T-helper 1 cell treated with Interleukin-12 subunit alpha and Interleukin-12 subunit beta and Interleukin-4 antibody, amounts not matched to agents 30 μg/mL and 1 μg/mL, for 36 hours (primary cell): ENCODE data around the gene RSL24D1.
A peak's percentile ranks its signal among the peaks of the same experiment; 100 is the strongest.

ENCODE experiments used
- H3K27ac Mint-ChIP-seq: one replicate; pipeline ENCODE4 v1.8.0; 2021; ENCODE audit warnings: mild to moderate bottlenecking, mixed read lengths
- H3K27me3 Mint-ChIP-seq: one replicate; pipeline ENCODE4 v1.8.0; 2021; ENCODE audit warnings: low read depth, mixed read lengths
- H3K36me3 Mint-ChIP-seq: one replicate; pipeline ENCODE4 v1.8.0; 2021; ENCODE audit warnings: low read depth, mixed read lengths
- H3K4me1 Mint-ChIP-seq: one replicate; pipeline ENCODE4 v1.8.0; 2021; ENCODE audit warnings: low read depth, mixed read lengths
- H3K4me3 Mint-ChIP-seq: one replicate; pipeline ENCODE4 v1.8.0; 2021; ENCODE audit warnings: mild to moderate bottlenecking, moderate library complexity, mixed read lengths
- H3K9me3 Mint-ChIP-seq: one replicate; pipeline ENCODE4 v1.8.0; 2021; ENCODE audit warnings: mixed read lengths

The RSL24D1 gene

DNA sequence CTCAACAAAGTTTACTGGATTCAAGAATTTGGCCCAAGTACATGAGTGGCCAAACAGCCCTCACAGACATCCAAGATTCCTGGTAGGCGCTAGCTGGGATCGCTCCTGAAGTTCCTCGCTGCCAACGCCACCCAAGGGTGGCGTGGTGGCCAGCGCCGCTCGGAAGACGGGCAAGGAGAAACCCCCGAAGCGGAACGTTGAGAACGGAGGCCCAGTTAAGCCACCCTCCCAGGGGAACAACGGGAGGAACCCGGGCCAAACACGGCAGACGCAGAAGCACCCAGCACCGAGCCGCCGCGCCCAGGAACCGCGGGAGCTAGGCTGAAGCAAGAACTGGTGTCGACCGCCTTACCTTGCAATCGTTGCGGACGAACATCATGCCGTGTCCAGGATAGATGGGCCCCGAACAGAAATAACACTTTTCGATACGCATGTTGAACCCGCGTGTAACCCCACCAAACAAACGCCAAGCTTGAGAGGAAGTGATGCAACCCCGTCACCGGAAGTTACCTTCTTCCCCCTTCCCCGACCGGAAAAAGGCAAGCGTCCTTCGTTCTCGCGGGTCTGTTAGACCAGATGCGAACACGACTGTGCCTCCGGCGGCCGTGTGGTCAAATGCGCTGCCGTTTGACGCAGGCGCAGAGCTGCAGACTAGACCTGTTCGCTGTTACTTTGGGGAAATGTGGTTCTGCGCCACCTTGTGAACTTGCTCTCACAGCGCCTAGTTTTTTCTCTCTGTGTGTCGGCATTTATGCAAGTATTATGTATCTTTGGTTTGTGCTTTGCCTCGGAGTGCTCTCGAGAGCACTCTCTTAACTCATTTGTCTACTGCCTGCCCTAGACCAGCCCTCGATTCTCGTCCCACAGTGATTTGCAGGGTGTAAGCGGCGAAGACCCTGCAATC, at the start of gene RSL24D1:
RSL24D1 (minus strand) TSS at position 484 of the 904 bp plus-strand sequence; CDS start at position 433, 51 bp downstream.
- H3K4me1 Mint-ChIP-seq, result peaks cover 13% of the 10 kb centered on the region
- H3K4me3 Mint-ChIP-seq, result no peak within 1 kb of the TSS
- H3K36me3 Mint-ChIP-seq, result peaks cover 14% of the 10 kb centered on the region
- no peaks in the 10 kb centered on the region for H3K27me3 Mint-ChIP-seq
- no peak within 1 kb of the TSS for H3K27ac Mint-ChIP-seq
- peaks cover 6% of the 10 kb centered on the region for H3K9me3 Mint-ChIP-seq

DNA sequence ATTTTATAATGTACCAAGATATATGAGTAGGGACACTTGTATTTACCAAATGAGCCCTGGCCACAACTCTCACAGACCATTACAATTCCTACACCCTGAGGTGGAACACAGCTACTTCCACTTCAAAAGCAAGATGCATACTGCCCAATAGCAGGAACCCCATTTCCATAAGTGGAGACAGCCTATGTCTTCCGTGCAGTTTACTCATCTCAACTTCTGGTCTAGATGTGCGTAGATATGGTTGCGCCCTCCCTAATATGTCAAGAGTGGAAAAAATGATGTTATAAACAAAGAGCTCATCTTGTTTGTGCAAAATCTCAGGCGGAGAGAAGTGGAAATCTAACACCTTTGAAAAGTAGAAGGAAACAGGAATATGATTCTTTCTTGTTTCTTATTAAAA, 48.3 kb upstream of the RSL24D1 start:
- H3K27ac Mint-ChIP-seq, result no peak overlapping the region
- no peak overlapping the region for H3K4me3 Mint-ChIP-seq
- H3K4me1 Mint-ChIP-seq, result peaks cover 37% of the 10 kb centered on the region
- no peaks in the 10 kb centered on the region for H3K27me3 Mint-ChIP-seq
- peaks cover 7% of the 10 kb centered on the region for H3K36me3 Mint-ChIP-seq
- no peaks in the 10 kb centered on the region for H3K9me3 Mint-ChIP-seq

DNA sequence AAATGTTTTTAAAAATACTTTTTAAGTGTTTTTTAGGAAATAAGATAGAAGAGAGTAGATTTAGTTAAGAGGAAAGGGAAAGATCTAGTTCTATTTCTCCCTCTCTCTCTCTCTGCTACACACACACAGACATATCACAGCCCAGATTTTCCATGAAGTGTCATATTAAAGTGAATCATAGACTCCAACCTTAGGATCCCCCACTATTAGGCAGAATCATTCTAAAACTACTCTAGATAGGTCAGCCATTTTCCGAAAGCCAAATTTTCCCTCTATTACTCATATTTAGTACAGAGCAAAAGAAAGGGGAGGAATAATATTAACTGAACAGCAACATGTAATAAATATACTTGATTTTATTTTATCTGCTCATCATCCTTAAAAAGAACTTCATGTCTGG, 45.1 kb upstream of the RSL24D1 start:
- Mint-ChIP-seq H3K4me3 (no peak overlapping the region), H3K9me3 (no peaks in the 10 kb centered on the region), H3K27ac (no peak overlapping the region), H3K27me3 (no peaks in the 10 kb centered on the region), H3K36me3 (peaks cover 6% of the 10 kb centered on the region), H3K4me1 (peaks cover 48% of the 10 kb centered on the region)

DNA sequence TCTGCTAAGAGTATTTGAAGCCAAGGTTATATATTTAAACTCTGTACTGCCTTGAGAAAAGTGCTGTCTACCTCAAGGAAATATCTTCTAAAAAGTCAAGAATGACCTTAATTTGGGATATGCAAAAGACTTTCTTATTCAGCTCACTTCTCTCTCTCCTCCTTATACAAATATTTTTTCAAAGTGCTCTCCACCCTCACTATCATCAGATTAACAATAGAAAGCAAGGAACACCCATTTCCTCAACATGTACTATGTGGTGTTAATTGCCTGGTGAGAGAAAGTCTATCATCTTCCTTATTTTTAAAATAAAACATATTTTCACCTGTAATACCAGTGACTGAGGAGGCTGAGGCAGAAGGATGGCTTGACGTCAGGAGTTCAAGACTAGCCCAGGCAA, 44.4 kb upstream of the RSL24D1 start:
- Mint-ChIP-seq H3K4me1 (peaks cover 49% of the 10 kb centered on the region), H3K36me3 (peaks cover 7% of the 10 kb centered on the region), H3K4me3 (no peak overlapping the region), H3K9me3 (no peaks in the 10 kb centered on the region), H3K27ac (no peak overlapping the region), H3K27me3 (no peaks in the 10 kb centered on the region)

DNA sequence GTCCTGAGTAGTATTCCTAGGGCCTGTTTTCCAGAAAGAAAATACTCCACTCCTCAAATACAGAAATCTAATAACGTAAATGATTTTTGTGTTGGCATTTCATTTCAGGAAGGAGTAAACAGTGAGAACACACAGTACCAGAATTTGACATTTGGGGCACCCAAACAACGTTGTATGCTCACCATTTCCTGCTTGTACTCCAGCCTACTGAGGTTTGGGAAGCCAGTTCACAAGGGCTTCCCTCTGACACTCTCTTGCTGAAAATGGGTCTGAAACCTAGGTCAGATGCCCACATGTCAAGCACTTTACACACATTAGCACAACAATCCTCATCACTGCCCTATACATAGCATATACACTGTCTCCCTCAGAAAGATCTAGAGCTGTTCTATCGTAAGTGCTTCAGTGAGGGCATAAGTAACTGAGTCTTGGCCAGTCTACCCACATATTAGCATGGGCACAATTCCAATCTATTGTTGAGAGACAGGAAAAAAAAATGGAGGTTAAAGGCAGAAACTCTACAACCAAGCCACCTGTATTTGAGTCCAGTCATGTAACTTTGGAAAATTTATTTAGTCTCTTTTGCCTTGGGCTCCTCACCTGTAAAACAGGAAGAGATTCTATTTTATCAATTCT, 43.5 kb upstream of the RSL24D1 start:
- Mint-ChIP-seq H3K4me3 (no peak overlapping the region), H3K36me3 (peaks cover 10% of the 10 kb centered on the region), H3K27me3 (no peaks in the 10 kb centered on the region), H3K4me1 (peaks cover 51% of the 10 kb centered on the region), H3K9me3 (no peaks in the 10 kb centered on the region), H3K27ac (peak overlapping the region; percentile 72)

DNA sequence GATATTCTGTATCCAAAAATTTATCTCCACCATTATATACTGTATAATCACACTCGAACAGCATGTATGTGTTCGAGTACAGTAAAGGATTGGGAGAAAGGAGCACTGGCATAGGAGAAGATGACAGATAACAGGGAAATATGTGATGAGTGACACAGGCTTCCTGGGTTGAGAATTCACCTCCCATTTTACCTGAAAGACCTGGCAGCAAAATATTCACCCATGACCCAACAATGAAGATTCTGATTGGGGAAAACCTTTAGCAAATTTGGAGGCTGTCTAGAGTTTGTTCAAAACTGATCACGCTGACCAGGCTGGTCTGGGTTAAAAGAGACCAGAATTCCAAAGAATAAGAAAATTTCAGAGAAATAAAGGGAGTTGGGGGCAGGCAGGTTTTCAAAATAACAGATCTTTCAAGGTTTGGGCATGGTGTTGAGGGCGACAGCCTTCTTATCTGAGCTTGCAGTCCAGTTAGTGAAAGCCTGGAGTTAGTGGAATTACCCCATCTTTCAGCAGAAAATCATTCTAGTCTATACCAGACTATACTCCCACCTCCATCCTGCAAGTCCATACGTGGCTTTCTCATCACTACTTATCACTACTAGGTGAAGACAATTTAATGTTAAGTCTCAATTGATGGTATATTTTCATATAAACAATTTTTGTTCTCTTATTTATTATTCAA, 42.8 kb upstream of the RSL24D1 start:
- H3K36me3 Mint-ChIP-seq, result peaks cover 12% of the 10 kb centered on the region
- no peak overlapping the region for H3K4me3 Mint-ChIP-seq
- H3K27ac Mint-ChIP-seq, result no peak overlapping the region
- peaks cover 48% of the 10 kb centered on the region for H3K4me1 Mint-ChIP-seq
- no peaks in the 10 kb centered on the region for H3K9me3 Mint-ChIP-seq
- H3K27me3 Mint-ChIP-seq, result no peaks in the 10 kb centered on the region

DNA sequence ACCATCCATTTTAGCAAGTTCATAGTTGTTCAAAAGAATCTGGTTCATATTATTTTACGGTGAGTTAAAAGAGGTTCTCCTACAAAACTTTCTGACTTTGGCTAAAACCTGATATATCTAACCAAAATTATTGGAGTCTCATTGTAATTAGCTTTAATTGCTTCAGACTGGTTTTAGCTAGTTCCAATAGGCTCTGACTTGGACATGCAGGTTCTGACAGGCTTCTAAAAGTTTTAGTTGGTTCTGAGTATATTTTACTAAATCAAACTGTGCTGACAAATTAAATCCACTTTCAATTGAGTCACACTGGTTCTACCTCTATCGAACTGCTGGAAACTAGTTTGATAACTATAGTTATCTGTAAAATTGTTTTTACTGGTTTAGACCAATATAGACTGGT, 42.1 kb upstream of the RSL24D1 start:
- no peak overlapping the region for H3K27ac Mint-ChIP-seq
- H3K4me3 Mint-ChIP-seq, result no peak overlapping the region
- H3K36me3 Mint-ChIP-seq, result peaks cover 17% of the 10 kb centered on the region
- H3K9me3 Mint-ChIP-seq, result no peaks in the 10 kb centered on the region
- no peaks in the 10 kb centered on the region for H3K27me3 Mint-ChIP-seq
- H3K4me1 Mint-ChIP-seq, result peaks cover 51% of the 10 kb centered on the region

DNA sequence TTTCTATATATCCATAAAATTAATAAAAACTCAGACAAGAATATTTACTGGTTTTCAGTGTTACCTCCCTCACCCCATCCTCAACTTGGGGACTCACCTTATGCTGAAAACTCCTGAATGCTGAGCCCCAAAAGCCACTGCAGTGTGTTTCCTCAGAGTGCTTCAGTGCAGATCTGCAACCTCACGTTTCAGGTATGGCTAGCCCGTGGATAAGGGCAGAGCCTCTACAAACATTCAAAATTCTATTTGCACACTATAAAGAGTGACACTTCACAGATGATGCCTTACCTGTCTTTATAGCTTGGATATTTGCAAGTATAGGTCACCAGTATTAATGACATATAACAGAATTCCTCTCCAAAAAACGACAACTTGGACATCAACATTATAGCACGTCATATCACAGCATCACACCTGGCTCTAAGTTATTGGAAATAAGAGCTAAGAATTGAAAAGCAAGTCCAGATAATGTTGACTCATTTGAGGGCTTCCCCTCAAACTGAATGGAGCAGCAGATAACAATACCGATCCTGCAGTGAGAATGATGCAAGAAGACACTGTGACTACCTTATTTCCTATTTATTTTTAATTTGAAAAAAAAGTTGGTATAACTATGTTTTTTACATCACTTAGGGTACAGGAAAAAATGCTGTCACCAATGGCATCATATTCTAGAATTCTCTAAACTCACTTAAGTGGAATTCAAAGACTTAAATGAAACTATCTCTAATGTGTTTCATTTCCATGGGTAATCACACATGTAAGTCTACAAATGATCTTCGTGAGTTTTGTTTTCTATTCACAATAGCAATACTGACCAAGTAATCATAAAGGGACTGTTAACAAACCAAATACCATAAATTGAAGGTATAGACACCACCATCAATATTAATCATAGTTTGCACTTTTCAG, 40.7 kb upstream of the RSL24D1 start:
- Mint-ChIP-seq H3K4me1 (peaks cover 41% of the 10 kb centered on the region), H3K27ac (peak overlapping the region; percentile 31), H3K27me3 (no peaks in the 10 kb centered on the region), H3K36me3 (peaks cover 17% of the 10 kb centered on the region), H3K4me3 (no peak overlapping the region), H3K9me3 (no peaks in the 10 kb centered on the region)

DNA sequence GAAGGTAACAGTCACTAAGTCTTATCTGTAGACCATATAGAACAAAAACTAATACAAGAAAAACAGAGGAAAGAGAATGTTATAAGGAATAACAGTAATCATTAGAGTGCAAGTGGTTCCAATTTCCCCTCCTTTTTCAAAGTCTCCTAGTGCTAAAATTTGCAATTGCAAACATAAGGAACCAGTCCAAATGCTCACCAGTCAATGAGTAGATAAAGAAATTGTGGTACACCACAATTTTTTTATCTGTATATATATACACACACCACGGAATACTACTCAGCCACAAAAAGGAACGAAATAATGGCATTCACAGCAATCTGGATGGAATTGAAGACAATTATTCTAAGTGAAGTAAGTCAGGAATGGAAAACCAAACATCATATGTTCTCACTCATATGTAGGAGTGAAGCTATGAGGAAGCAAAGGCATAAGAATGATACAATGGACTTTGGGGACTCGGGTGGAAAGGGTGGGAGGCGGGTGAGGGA, 38.9 kb upstream of the RSL24D1 start:
- peaks cover 45% of the 10 kb centered on the region for H3K4me1 Mint-ChIP-seq
- no peaks in the 10 kb centered on the region for H3K9me3 Mint-ChIP-seq
- H3K27ac Mint-ChIP-seq, result no peak overlapping the region
- H3K27me3 Mint-ChIP-seq, result no peaks in the 10 kb centered on the region
- peaks cover 28% of the 10 kb centered on the region for H3K36me3 Mint-ChIP-seq
- H3K4me3 Mint-ChIP-seq, result no peak overlapping the region

DNA sequence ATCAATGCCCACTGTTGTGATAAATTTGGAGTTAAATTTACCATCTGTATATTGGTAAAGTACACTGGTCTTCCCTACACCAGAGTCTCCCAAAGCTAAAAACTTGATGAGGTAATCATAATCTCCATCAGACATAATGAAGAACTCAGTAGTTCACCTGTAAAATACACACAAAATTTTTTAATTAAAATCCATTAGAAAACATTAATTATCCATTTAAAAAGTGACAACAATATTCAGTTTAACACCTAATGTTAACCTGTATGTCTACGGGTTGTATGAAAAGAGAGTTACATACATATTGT, 38.0 kb upstream of the RSL24D1 start:
- H3K36me3 Mint-ChIP-seq, result peaks cover 33% of the 10 kb centered on the region
- H3K27ac Mint-ChIP-seq, result no peak overlapping the region
- no peaks in the 10 kb centered on the region for H3K9me3 Mint-ChIP-seq
- H3K27me3 Mint-ChIP-seq, result no peaks in the 10 kb centered on the region
- no peak overlapping the region for H3K4me3 Mint-ChIP-seq
- peaks cover 43% of the 10 kb centered on the region for H3K4me1 Mint-ChIP-seq

DNA sequence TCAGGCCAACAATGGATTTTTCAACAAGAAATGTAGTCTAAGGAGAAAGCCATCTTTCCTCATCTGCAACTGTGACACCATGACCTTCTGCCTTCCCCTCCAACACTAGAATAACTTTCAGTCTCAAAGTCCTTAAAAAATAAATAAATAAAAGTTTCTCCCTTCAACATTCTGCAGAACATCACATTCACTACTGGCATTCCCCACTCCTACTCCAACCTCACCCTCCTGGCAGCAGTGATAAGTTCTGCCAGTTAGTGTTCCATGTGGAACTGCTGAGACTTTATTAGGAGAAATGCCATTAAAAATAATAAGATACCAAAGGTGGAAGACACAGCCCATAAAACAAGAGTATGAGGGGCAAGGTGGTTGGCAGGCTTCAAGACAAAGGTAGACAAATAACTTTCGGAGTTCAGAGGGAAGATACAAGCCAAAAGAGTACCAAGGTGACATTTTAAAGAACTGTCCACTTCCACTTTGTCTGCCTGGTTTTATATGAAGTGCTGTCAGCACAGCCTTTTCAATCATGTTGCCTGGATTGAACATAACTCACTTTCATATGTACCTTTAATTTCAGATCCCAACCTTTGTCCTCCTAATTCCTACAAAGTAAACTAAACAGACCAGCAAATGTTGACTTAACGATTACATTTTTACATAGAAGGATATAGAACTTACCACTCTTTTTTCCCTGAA, 37.5 kb upstream of the RSL24D1 start:
- Mint-ChIP-seq H3K36me3 (peaks cover 36% of the 10 kb centered on the region), H3K27me3 (no peaks in the 10 kb centered on the region), H3K4me3 (no peak overlapping the region), H3K27ac (no peak overlapping the region), H3K4me1 (peaks cover 38% of the 10 kb centered on the region), H3K9me3 (no peaks in the 10 kb centered on the region)

DNA sequence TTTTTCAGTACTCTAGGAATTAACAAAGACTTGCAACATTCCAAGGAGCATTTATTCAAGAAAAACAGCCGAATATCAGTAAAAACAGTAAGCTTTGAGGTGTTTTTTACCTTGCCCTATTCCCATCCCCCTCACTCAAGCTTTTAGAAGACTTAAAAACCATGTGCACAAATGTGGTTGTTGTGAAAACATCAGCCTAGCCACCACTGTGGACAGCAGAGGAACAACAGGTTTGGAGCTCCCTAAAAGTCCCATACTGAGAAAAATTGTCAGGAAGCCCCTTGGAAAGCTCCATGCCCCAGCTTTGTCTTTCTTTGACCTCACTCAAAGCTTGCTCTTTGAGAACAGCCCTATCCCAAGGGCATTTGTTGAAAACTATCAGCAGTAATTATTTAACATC, 34.7 kb upstream of the RSL24D1 start:
- Mint-ChIP-seq H3K36me3 (peaks cover 44% of the 10 kb centered on the region), H3K27ac (no peak overlapping the region)

DNA sequence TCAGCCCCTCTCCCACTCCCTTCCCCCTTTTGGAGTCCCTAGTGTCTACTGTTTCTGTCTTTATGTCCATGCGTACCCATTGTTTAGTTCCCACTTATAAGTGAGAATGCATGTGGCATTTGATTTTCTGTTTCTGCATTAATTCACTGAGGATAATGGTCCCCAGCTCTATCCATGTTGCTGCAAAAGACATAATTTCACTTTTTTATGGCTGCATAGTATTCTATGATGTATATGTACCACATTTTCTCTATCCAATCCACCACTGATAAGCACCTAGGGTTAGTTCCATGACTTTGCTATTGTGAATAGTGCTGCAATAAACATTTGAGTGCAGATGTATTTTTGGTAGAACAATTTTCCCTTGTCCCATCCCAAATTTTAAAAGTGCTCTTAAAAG, 34.2 kb upstream of the RSL24D1 start:
- no peak overlapping the region for H3K27ac Mint-ChIP-seq
- no peak overlapping the region for H3K4me3 Mint-ChIP-seq
- H3K9me3 Mint-ChIP-seq, result no peaks in the 10 kb centered on the region
- H3K27me3 Mint-ChIP-seq, result no peaks in the 10 kb centered on the region
- H3K36me3 Mint-ChIP-seq, result peaks cover 46% of the 10 kb centered on the region
- peaks cover 28% of the 10 kb centered on the region for H3K4me1 Mint-ChIP-seq

More for the DNA sequence above, 34.7 kb upstream of the RSL24D1 start:
- H3K4me3 Mint-ChIP-seq, result no peak overlapping the region
- H3K4me1 Mint-ChIP-seq, result peaks cover 28% of the 10 kb centered on the region
- no peaks in the 10 kb centered on the region for H3K9me3 Mint-ChIP-seq
- no peaks in the 10 kb centered on the region for H3K27me3 Mint-ChIP-seq
